Breast epithelium (tissue), 3 donors: ENCODE measurements around the gene CATSPER3.

ENCODE experiments used
- CTCF ChIP-seq, 3 donors: fragments of 450-650 bp; IDR thresholded peaks; one replicate each; pipeline ENCODE4 v1.5.1; 2016 to 2017; ENCODE audit warnings: antibody characterized with exemption in 3 of 3, mild to moderate bottlenecking in 3 of 3, moderate library complexity in 3 of 3
- POLR2A ChIP-seq: fragments of 450-650 bp; IDR thresholded peaks from one replicate; pipeline ENCODE4 v1.6.1; 2016; ENCODE audit warnings: antibody characterized with exemption, mild to moderate bottlenecking, moderate library complexity
- POLR2AphosphoS5 ChIP-seq, 3 donors: sonication (generic); formaldehyde crosslinking; IDR thresholded peaks; one replicate each; pipeline ENCODE4 v1.6.1; 2017; ENCODE audit warnings: antibody characterized with exemption in 3 of 3

- TF ChIP-seq CTCF (IDR thresholded peaks at IDR 0.05), result no peak
- TF ChIP-seq POLR2AphosphoS5 (IDR thresholded peaks at IDR 0.05), result no peak
- TF ChIP-seq POLR2A, result no peak
Measured at GRCh38 chr5:135041726-135042125, 74.0 kb downstream of the CATSPER3 start.
